Hematopoietic multipotent progenitor cell treated with erythropoietin and hydrocortisone succinate and interleukin-3 and kit ligand, for 15 days (in vitro differentiated cells): Measurements from ENCODE around the gene CNN1.
A peak's percentile ranks its signal among the peaks of the same experiment; 100 is the strongest.

Experiments used
- DNase-seq: peaks from one replicate; pipeline ENCODE4 v3.0.0-alpha.2; 2015; ENCODE audit warnings: low spot score

Gene CNN1

GRCh38 chr19:11534948-11535347 is 3.7 kb upstream of the CNN1 start:
- DNase-seq, result no peak

GRCh38 chr19:11535792-11536595 is 2.7 kb upstream of the CNN1 start:
- peak; percentile 92 for DNase-seq

GRCh38 chr19:11539495-11540365 is 1.1 kb downstream of the CNN1 start:
- no peak for DNase-seq

- DNase-seq, result no peak
Measured at GRCh38 chr19:11540645-11541044, 2.0 kb downstream of the CNN1 start.

GRCh38 chr19:11541238-11541637 is 2.6 kb downstream of the CNN1 start:
- DNase-seq, result no peak

- no peak for DNase-seq
Measured at GRCh38 chr19:11547929-11548700, 9.5 kb downstream of the CNN1 start.

- no peak for DNase-seq
Measured at GRCh38 chr19:11549386-11549953, 10.8 kb downstream of the CNN1 start.

- DNase-seq, result no peak
Measured at GRCh38 chr19:11550265-11550664, 11.6 kb downstream of the CNN1 start.

GRCh38 chr19:11551603-11552235 is 13.1 kb downstream of the CNN1 start:
- DNase-seq, result peak; percentile 29

- DNase-seq, result no peak
Measured at GRCh38 chr19:11552666-11553372, 14.2 kb downstream of the CNN1 start.

GRCh38 chr19:11554160-11554559 is 15.5 kb downstream of the CNN1 start:
- DNase-seq, result no peak

GRCh38 chr19:11555246-11555645 is 16.6 kb downstream of the CNN1 start:
- DNase-seq, result no peak

GRCh38 chr19:11556634-11557420 is 18.2 kb downstream of the CNN1 start:
- no peak for DNase-seq

- DNase-seq, result peak; percentile 99
Measured at GRCh38 chr19:11558881-11559828, 20.5 kb downstream of the CNN1 start, which contains the start of gene ELOF1. Gene ELOF1, minus strand, starts transcription at chr19:11559230. Its CDS starts 4,883 bp downstream, at chr19:11554347.

GRCh38 chr19:11560404-11561051 is 21.9 kb downstream of the CNN1 start:
- peak; percentile 93 for DNase-seq

- peak; percentile 83 for DNase-seq
Measured at GRCh38 chr19:11563532-11563931, 24.9 kb downstream of the CNN1 start.

- peak; percentile 48 for DNase-seq
Measured at GRCh38 chr19:11564082-11564807, 25.6 kb downstream of the CNN1 start.

GRCh38 chr19:11565649-11565980 is 27.0 kb downstream of the CNN1 start:
- peak; percentile 46 for DNase-seq
